Spleen (tissue), 13 donors: ENCODE measurements around the gene FOXC2. TPM values are rescaled to one million over a fixed set of nuclear protein-coding genes. Genes with fewer than 3 reads are reported as not detected.

Experiments
- DNase-seq: peaks from one replicate; pipeline ENCODE4 v3.0.0-alpha.2; 2020
- H3K27ac ChIP-seq, 8 donors: fragments of 200-600 bp; sonication (generic) in 7 of 8; 1 replicate in 4 of 8; 2 replicates in 4 of 8; pipeline versions ENCODE4 v1.5.0 to v1.8.0; 2016 to 2021; ENCODE audit warnings: inconsistent platforms in 4 of 8, mild to moderate bottlenecking in 4 of 8, moderate library complexity in 1 of 8
- H3K27me3 ChIP-seq, 7 donors: fragments of 200-600 bp; sonication (generic) in 6 of 7; replicated peaks in 1 of 7; 1 replicate in 4 of 7; 2 replicates in 3 of 7; pipeline versions ENCODE4 v1.5.0 to v1.8.0; 2016 to 2021; ENCODE audit warnings: inconsistent platforms in 3 of 7, mild to moderate bottlenecking in 1 of 7
- H3K36me3 ChIP-seq, 6 donors: fragments of 200-600 bp; sonication (generic) in 5 of 6; 1 replicate in 4 of 6; 2 replicates in 2 of 6; pipeline versions ENCODE4 v1.5.0 to v1.8.0; 2016 to 2021; ENCODE audit warnings: inconsistent platforms in 2 of 6
- H3K4me1 ChIP-seq, 6 donors: fragments of 200-600 bp; sonication (generic) in 5 of 6; 1 replicate in 3 of 6; 2 replicates in 3 of 6; pipeline versions ENCODE4 v1.5.0 to v1.8.0; 2016 to 2021; ENCODE audit warnings: inconsistent platforms in 3 of 6
- H3K4me3 ChIP-seq, 8 donors: fragments of 200-600 bp; sonication (generic) in 7 of 8; 1 replicate in 4 of 8; 2 replicates in 4 of 8; pipeline versions ENCODE4 v1.5.0 to v1.8.0; 2016 to 2021; ENCODE audit warnings: inconsistent platforms in 4 of 8, mild to moderate bottlenecking in 4 of 8, moderate library complexity in 2 of 8
- H3K9me3 ChIP-seq, 8 donors: fragments of 200-600 bp; sonication (generic) in 7 of 8; 1 replicate in 4 of 8; 2 replicates in 4 of 8; pipeline versions ENCODE4 v1.5.0 to v1.8.0; 2016 to 2021; ENCODE audit warnings: inconsistent platforms in 4 of 8
- CTCF ChIP-seq, 11 experiments: fragments of 200-600 bp in 7 of 11; fragments of 450-650 bp in 4 of 11; sonication (generic) in 4 of 11; IDR thresholded peaks in 8 of 11; conservative IDR thresholded peaks in 3 of 11; 1 replicate in 7 of 11; 2 replicates in 4 of 11; pipeline versions ENCODE4 v1.4.0 to v1.8.0; 2016 to 2021; ENCODE audit warnings: antibody characterized with exemption in 11 of 11, inconsistent platforms in 4 of 11, mild to moderate bottlenecking in 1 of 11
- POLR2A ChIP-seq, 3 donors: fragments of 450-650 bp; IDR thresholded peaks; one replicate each; pipeline ENCODE4 v1.5.1; 2017; ENCODE audit warnings: antibody characterized with exemption in 3 of 3, mild to moderate bottlenecking in 1 of 3
- POLR2AphosphoS5 ChIP-seq, 3 donors: sonication (generic); formaldehyde crosslinking; IDR thresholded peaks; one replicate each; pipeline ENCODE4 v1.5.1; 2017; ENCODE audit warnings: antibody characterized with exemption in 3 of 3
- WGBS, 5 donors: extraction: QIAGEN DNeasy Blood & Tissue Kit in 3 of 5; methylation state at CpG; one replicate each; pipeline versions ENCODE4 v1.1.5 to v1.1.7; 2013 to 2018; 5-methylcytosine and 5-hydroxymethylcytosine counted together
- intact Hi-C: fragments of 100-400 bp; cut with DNase I; formaldehyde crosslinking; loops from one replicate; pipeline ENCODE4 v1.15.0; 2023; ENCODE audit warnings: low total_unique reads
- long read RNA-seq, 2 donors: transcript quantifications; one replicate each; lab custom pipeline, GENCODE V29; 2026
- polyA plus RNA-seq, 3 donors: library from polyadenylated mRNA; stranded (reverse); fragments of 200-250 nt; gene quantifications; one replicate each; pipeline ENCODE4 v1.2.1, GENCODE V29; 2013
- total RNA-seq, 7 donors: library from RNA; depleted of rRNA in 3 of 7; stranded (reverse); fragments of >200 nt in 3 of 7; fragmentation: NEBNext Ultra II Directional in 4 of 7; extraction: Animal tissue kit (Norgen Biotek cat#: 25700) in 4 of 7; gene quantifications; one replicate each; pipeline versions ENCODE4 v1.1.0 to v1.2.1, GENCODE V29; 2016 to 2021
- donor health status: healthy with polysubstance abuse.
- donor health status: DM: no; HTN: no; CAD: no; lungs with moderate emphysema.
- donor health status: DM: no; HTN: no; CAD: no.
- donor health status: Bipolar disorder and iron deficiency.
- donor health status: healthy.
- donor health status: DM: no; HTN: no; CAD: no.
- donor health status: DM: yes; HTN: yes; CAD: no.

FOXC2 gene
- total RNA-seq (not detected), polyA plus RNA-seq (under 1 TPM in 2 of 3 donors, not detected in 1; 0.05 to 0.10 TPM)
- long read RNA-seq, donor 1, partial matches to known transcripts = 0 of 1 reads
- long read RNA-seq, donor 1, other reads (novel, unspliced or antisense) = 0 of 1 reads
- long read RNA-seq, donor 2 = 0 reads

- peaks cover 13 to 99% (median 78%) of the 10 kb centered on the region in 7 donors for H3K27me3 ChIP-seq
- intact Hi-C loops = loop anchor here (10.0 kb wide), 1 partner anchor 1068 kb away; no protein-coding TSS in a partner anchor
Observed at GRCh38 chr16:86566601-86566965, at the start of gene FOXC2. Gene FOXC2, plus strand, starts transcription at chr16:86566829. Its CDS starts 507 bp downstream, at chr16:86567336.

GRCh38 chr16:86517033-86517432, 49.6 kb upstream of the FOXC2 start:
- intact Hi-C loops = loop anchor here (5.0 kb wide), 2 partner anchors 175 to 700 kb away; no protein-coding TSS in a partner anchor
- 50 to 57% (median 55%) methylated on average over 9 of the region's 9 CpGs for WGBS, 5 donors
- no peak for DNase-seq
- Histone ChIP-seq H3K27me3 (peaks cover 0 to 100% (median 79%) of the 10 kb centered on the region in 7 donors), H3K4me1 (peaks cover 10 to 35% (median 19%) of the 10 kb centered on the region in 6 donors), H3K27ac (no peak overlapping the region), H3K36me3 (no peaks in the 10 kb centered on the region), H3K4me3 (no peak overlapping the region), H3K9me3 (no peaks in the 10 kb centered on the region)
- TF ChIP-seq CTCF (IDR thresholded peaks at IDR 0.05 in 8 of 11, conservative IDR thresholded peaks at IDR 0.05 in 3 of 11) (no peak), POLR2AphosphoS5 (IDR thresholded peaks at IDR 0.05) (no peak), POLR2A (IDR thresholded peaks at IDR 0.05) (no peak)

More at GRCh38 chr16:86566601-86566965, at the start of gene FOXC2:
- H3K36me3 ChIP-seq = no peaks in the 10 kb centered on the region
- peak; percentile 79 for DNase-seq
- peaks cover 4 to 48% (median 37%) of the 10 kb centered on the region in 6 donors for H3K4me1 ChIP-seq
- no peak within 1 kb of the TSS for H3K27ac ChIP-seq
- H3K9me3 ChIP-seq = no peaks in the 10 kb centered on the region
- H3K4me3 ChIP-seq = peak within 1 kb of the TSS in 6 of 8 donors; percentile 19 to 59 (median 27)
- TF ChIP-seq POLR2A (IDR thresholded peaks at IDR 0.05) (no peak), CTCF (IDR thresholded peaks at IDR 0.05 in 8 of 11, conservative IDR thresholded peaks at IDR 0.05 in 3 of 11) (no peak), POLR2AphosphoS5 (IDR thresholded peaks at IDR 0.05) (no peak)
- WGBS, 5 donors = 1 to 8% (median 2%) methylated on average over 19 to 30 of the region's 30 CpGs

GRCh38 chr16:86517652-86518258, 48.9 kb upstream of the FOXC2 start:
- intact Hi-C loops = loop anchor here (5.0 kb wide), 2 partner anchors 175 to 700 kb away; no protein-coding TSS in a partner anchor
- WGBS, 5 donors = 24 to 28% (median 26%) methylated on average over 14 to 17 of the region's 17 CpGs
- TF ChIP-seq POLR2AphosphoS5 (IDR thresholded peaks at IDR 0.05) (peak in 1 of 3 donors; percentile 12), CTCF (IDR thresholded peaks at IDR 0.05 in 8 of 11, conservative IDR thresholded peaks at IDR 0.05 in 3 of 11) (peak; percentile 4 to 72 (median 56)), POLR2A (IDR thresholded peaks at IDR 0.05) (no peak)
- H3K27me3 ChIP-seq = peaks cover 0 to 98% (median 72%) of the 10 kb centered on the region in 7 donors
- H3K4me3 ChIP-seq = no peak overlapping the region
- no peak overlapping the region for H3K27ac ChIP-seq
- no peaks in the 10 kb centered on the region for H3K9me3 ChIP-seq
- H3K36me3 ChIP-seq = no peaks in the 10 kb centered on the region
- H3K4me1 ChIP-seq = peaks cover 10 to 31% (median 19%) of the 10 kb centered on the region in 6 donors
- DNase-seq = no peak
